Ovary (tissue), 9 donors: ENCODE data around the gene PINK1. TPM values are rescaled to one million over a fixed set of nuclear protein-coding genes. Genes with fewer than 3 reads are reported as not detected.
"Not testable (repeated sequence)": the region's sequence is repeated elsewhere in the genome, so short reads cannot be mapped to it uniquely, and the experiment has no call there.

ENCODE experiments used
- DNase-seq, 5 donors: peaks; one replicate each; pipeline ENCODE4 v3.0.0-alpha.2; 2019 to 2020
- H3K27ac ChIP-seq, 2 donors: fragments of 200-600 bp; one replicate each; pipeline versions ENCODE4 v1.5.1 to v1.8.0; 2019 to 2022
- H3K27me3 ChIP-seq: fragments of 200-600 bp; one replicate; pipeline ENCODE4 v1.8.0; 2022
- H3K36me3 ChIP-seq: fragments of 200-600 bp; sonication (generic); one replicate; pipeline ENCODE4 v1.5.1; 2019
- H3K4me1 ChIP-seq: one replicate; pipeline ENCODE4 v1.8.1; 2013; ENCODE audit warnings: mild to moderate bottlenecking, moderate library complexity; ENCODE audit not compliant: insufficient read depth
- H3K4me3 ChIP-seq: fragments of 200-600 bp; sonication (generic); one replicate; pipeline ENCODE4 v1.5.1; 2017
- H3K9me3 ChIP-seq, 2 donors: fragments of 200-600 bp in 1 of 2; sonication (generic) in 1 of 2; one replicate each; pipeline versions ENCODE4 v1.5.1 to v1.8.1; 2013 to 2019; ENCODE audit warnings: mild to moderate bottlenecking in 1 of 2, moderate library complexity in 1 of 2
- CTCF ChIP-seq, 3 donors: fragments of 450-650 bp in 2 of 3; fragments of 200-600 bp in 1 of 3; IDR thresholded peaks; one replicate each; pipeline versions ENCODE4 v1.5.1 to v1.8.0; 2016 to 2022; ENCODE audit warnings: antibody characterized with exemption in 3 of 3, mild to moderate bottlenecking in 1 of 3
- EP300 ChIP-seq: sonication (generic); formaldehyde crosslinking; IDR thresholded peaks from one replicate; pipeline ENCODE4 v1.6.1; 2017; ENCODE audit warnings: antibody characterized with exemption
- POLR2A ChIP-seq: fragments of 450-650 bp; IDR thresholded peaks from one replicate; pipeline ENCODE4 v1.6.1; 2017; ENCODE audit warnings: antibody characterized with exemption, mild to moderate bottlenecking, moderate library complexity
- WGBS, 3 donors: extraction: QIAGEN DNeasy Blood & Tissue Kit in 1 of 3; methylation state at CpG; one replicate each; pipeline versions ENCODE4 v1.1.5 to v1.1.7; 2013 to 2017; 5-methylcytosine and 5-hydroxymethylcytosine counted together
- intact Hi-C, 4 donors: fragments of 100-400 bp; cut with DNase I; formaldehyde crosslinking; loops; one replicate each; pipeline versions ENCODE4 v1.11.0 to v1.15.1; 2022 to 2023
- polyA plus RNA-seq, 2 donors: library from polyadenylated mRNA; stranded (reverse); fragments of 200-250 nt in 1 of 2; fragments of 350-450 nt in 1 of 2; fragmentation: Illumina TruSeq in 1 of 2; extraction: RNeasy Lipid Tissue Mini Kit (QIAGEN cat#74804) in 1 of 2; gene quantifications; one replicate each; pipeline ENCODE4 v1.2.3, GENCODE V29; 2013 to 2014
- total RNA-seq, 7 donors: library from RNA; depleted of rRNA in 2 of 7; stranded (reverse); fragments of >200 nt in 2 of 7; fragmentation: NEBNext Ultra II Directional in 3 of 7; extraction: Animal tissue kit (Norgen Biotek cat#: 25700) in 3 of 7; gene quantifications; one replicate each; pipeline versions ENCODE4 v1.1.0 to v1.2.4, GENCODE V29; 2016 to 2023
- donor health status: DM: no; HTN: no; CAD: no; lungs with moderate emphysema.
- donor health status: DM: no; HTN: no; CAD: no.
- donor health status: Bipolar disorder and iron deficiency.
- donor health status: DM: yes; HTN: yes; CAD: no.
- donor health status: DM: no; HTN: no; CAD: no.
- donor health status: DM: yes; HTN: yes; CAD: no.

Gene PINK1
- total and polyA plus RNA-seq, 9 donors = 40.8 to 70.5 (median 60.0) TPM

DNA sequence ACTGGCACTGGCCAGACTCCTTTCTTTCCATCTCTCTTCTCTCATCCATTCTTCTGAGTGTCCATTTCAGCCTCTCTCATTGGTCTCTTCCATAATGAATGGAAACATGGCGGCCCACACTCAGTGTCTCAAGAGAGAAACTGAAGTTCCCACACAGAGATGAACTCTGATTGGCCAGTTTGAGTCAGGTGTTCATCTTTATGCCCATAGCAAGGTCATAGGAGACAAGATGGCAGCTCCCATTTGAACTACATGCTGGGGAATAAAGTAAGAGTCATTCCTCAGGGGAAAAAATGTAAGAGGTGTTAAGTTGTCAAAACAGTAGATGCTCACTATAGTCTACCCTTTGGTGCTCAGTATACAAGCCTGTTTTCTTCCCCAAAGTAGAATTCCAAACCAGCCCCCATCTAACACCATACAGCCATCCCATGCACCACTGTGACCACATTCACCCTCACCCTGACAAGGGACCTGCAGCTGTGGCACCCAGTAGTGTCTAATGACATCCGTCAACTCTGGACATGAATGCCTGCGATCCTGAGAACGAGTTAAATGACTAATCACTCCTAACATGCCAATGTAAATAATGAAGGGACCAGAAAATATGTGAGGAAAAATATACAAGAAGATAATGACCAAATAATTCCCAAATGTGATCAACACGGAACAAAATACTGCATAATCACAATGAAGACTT, 32.0 kb upstream of the PINK1 start:
- no peaks in the 10 kb centered on the region for H3K27me3 ChIP-seq
- intact Hi-C loops = no loop called here
- H3K4me3 ChIP-seq = no peak overlapping the region
- DNase-seq = no peak
- no peaks in the 10 kb centered on the region for H3K4me1 ChIP-seq
- no peak for TF ChIP-seq CTCF (IDR thresholded peaks at IDR 0.05)
- TF ChIP-seq EP300 = no peak
- TF ChIP-seq POLR2A = no peak
- H3K27ac ChIP-seq = no peak overlapping the region
- 65 to 82% (median 72%) methylated on average over 5 of the region's 5 CpGs for WGBS, 3 donors
- no peaks in the 10 kb centered on the region for H3K36me3 ChIP-seq
- no peaks in the 10 kb centered on the region for H3K9me3 ChIP-seq

DNA sequence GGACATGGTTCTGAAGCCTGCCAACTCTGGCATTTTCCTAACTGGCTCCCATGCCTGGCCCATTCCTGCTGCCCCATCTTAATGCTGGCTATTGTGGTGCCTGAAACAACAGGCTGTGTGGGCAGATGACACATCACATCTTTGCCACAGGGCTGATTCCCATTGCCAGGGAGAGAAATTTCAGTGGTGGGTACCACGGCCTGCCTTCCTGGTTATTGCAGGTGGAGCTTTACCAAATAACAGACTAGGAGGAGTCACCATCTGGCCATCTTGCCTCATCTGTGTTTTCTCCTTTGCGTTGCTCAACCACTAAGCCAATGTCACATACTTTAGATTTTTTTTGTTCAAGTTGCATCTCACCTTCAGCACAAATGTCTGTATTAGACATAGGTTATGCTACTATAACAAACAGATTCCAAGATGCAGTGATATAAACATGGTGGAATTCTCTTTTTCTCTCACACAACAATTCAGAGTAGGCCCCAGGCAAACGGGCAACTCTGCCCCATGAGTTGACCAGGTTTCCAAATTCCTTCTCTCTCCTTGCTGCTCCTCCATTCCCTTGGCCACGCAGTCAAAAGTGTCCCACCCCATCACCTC, 30.3 kb upstream of the PINK1 start:
- H3K27ac ChIP-seq = no peak overlapping the region
- no peaks in the 10 kb centered on the region for H3K4me1 ChIP-seq
- TF ChIP-seq POLR2A (no peak), EP300 (no peak), CTCF (IDR thresholded peaks at IDR 0.05) (no peak)
- no peak overlapping the region for H3K4me3 ChIP-seq
- H3K27me3 ChIP-seq = no peaks in the 10 kb centered on the region
- H3K9me3 ChIP-seq = no peaks in the 10 kb centered on the region
- H3K36me3 ChIP-seq = no peaks in the 10 kb centered on the region
- intact Hi-C loops = no loop called here
- no peak for DNase-seq
- 90 to 94% (median 91%) methylated on average over 4 of the region's 4 CpGs for WGBS, 3 donors

GRCh38 chr1:20603504-20604464, 29.5 kb upstream of the PINK1 start:
- no peaks in the 10 kb centered on the region for H3K9me3 ChIP-seq
- DNase-seq = no peak
- no peaks in the 10 kb centered on the region for H3K36me3 ChIP-seq
- H3K27me3 ChIP-seq = no peaks in the 10 kb centered on the region
- H3K4me3 ChIP-seq = no peak overlapping the region
- WGBS, 3 donors = 90 to 91% (median 90%) methylated on average over 9 of the region's 9 CpGs
- TF ChIP-seq EP300 (no peak), CTCF (IDR thresholded peaks at IDR 0.05) (no peak), POLR2A (no peak)
- no peak overlapping the region for H3K27ac ChIP-seq
- H3K4me1 ChIP-seq = no peaks in the 10 kb centered on the region
- intact Hi-C loops = no loop called here

GRCh38 chr1:20604678-20605077, 28.6 kb upstream of the PINK1 start:
- intact Hi-C loops = no loop called here
- 84 to 92% (median 87%) methylated on average over 7 of the region's 7 CpGs for WGBS, 3 donors
- TF ChIP-seq POLR2A = no peak
- no peak for TF ChIP-seq EP300
- TF ChIP-seq CTCF (IDR thresholded peaks at IDR 0.05) = no peak

GRCh38 chr1:20606801-20607570, 26.3 kb upstream of the PINK1 start:
- 55 to 71% (median 69%) methylated on average over 6 to 7 of the region's 7 CpGs for WGBS, 3 donors
- H3K36me3 ChIP-seq, H3K9me3 ChIP-seq, H3K27me3 ChIP-seq, H3K27ac ChIP-seq, DNase-seq, intact Hi-C loops, H3K4me1 ChIP-seq, H3K4me3 ChIP-seq: not testable (repeated sequence)

More at GRCh38 chr1:20604678-20605077, 28.6 kb upstream of the PINK1 start:
- no peak overlapping the region for H3K4me3 ChIP-seq
- no peak overlapping the region for H3K27ac ChIP-seq
- H3K4me1 ChIP-seq = no peaks in the 10 kb centered on the region
- DNase-seq = no peak
- H3K36me3 ChIP-seq = no peaks in the 10 kb centered on the region
- H3K27me3 ChIP-seq = no peaks in the 10 kb centered on the region
- H3K9me3 ChIP-seq = no peaks in the 10 kb centered on the region
